Islet precursor cell (in vitro differentiated cells): Measurements from ENCODE around the gene KDF1.

ENCODE experiments used
- DNase-seq: peaks from one replicate; pipeline ENCODE4 v3.0.0-alpha.2; 2018

KDF1 gene

DNA sequence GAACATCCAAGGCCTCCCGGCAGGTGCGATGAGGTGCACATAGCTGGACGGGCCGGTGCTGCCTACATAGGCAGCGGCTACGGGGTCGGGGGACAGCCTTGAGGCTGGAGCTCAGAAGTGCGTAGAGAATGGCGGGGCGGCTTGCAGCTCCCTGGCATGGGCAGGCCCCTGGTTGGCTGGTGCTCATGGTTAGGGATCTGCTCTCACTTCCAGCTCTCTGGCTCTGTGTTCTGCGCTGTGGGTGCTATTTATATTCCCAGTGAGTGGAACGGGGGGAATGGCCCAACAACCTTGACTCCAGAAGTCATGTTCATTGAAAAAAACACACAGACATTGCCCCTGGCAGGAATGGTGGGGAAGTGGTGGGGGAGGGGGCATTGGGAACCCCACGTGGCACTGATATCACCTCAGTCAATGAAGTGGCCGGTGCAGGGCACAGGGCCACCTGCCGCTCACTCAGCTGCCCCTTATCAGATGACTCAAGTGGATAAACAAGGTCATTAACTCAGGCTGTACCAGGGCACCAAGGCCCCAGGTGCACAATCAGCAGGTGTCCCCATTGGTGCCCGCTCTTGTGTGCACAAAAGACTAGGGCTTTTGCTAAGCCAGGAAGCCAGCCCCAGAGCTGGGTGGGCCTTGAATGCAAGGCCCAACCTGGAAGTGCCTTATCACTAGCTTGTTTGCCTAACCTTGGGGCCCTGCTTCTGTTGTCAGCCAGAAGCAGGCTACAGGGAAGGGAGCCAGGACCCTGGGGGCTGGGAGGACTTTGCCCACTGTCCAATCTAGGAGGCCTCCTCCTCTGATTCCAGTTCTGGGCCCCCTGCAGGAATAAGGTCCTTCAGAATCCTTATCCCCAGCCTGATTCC is 46.3 kb downstream of the KDF1 start, which contains the start of gene NR0B2:
Gene NR0B2, minus strand, starts transcription at position 222 of the 866 bp plus-strand sequence. Its CDS starts 35 bp downstream, at position 187.
- no peak for DNase-seq

DNA sequence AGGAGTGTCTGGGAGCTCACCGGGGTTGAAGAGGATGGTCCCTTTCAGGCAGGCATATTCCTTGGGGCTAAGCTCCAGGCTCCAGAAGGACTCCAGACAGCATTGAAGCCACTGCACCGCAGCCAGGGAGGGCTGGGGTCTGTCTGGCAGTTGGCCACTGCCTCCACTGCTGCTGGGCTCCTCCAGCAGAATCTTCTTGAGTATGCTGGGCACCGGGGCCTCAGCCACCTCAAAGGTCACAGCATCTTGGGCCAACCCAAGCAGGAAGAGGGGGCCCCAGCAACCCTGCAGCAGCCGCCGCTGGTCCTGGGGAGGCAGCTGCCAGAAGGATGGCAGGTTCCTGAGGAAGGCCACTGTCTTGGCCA is 46.9 kb downstream of the KDF1 start:
- DNase-seq: no peak

- DNase-seq: no peak
Observed at GRCh38 chr1:26912147-26912490, 48.1 kb downstream of the KDF1 start.

GRCh38 chr1:26911399-26912146 is 48.7 kb downstream of the KDF1 start:
- DNase-seq: no peak

- no peak for DNase-seq
Observed at GRCh38 chr1:26910343-26911160, 49.7 kb downstream of the KDF1 start.

GRCh38 chr1:26909951-26910342 is 50.3 kb downstream of the KDF1 start:
- no peak for DNase-seq

DNA sequence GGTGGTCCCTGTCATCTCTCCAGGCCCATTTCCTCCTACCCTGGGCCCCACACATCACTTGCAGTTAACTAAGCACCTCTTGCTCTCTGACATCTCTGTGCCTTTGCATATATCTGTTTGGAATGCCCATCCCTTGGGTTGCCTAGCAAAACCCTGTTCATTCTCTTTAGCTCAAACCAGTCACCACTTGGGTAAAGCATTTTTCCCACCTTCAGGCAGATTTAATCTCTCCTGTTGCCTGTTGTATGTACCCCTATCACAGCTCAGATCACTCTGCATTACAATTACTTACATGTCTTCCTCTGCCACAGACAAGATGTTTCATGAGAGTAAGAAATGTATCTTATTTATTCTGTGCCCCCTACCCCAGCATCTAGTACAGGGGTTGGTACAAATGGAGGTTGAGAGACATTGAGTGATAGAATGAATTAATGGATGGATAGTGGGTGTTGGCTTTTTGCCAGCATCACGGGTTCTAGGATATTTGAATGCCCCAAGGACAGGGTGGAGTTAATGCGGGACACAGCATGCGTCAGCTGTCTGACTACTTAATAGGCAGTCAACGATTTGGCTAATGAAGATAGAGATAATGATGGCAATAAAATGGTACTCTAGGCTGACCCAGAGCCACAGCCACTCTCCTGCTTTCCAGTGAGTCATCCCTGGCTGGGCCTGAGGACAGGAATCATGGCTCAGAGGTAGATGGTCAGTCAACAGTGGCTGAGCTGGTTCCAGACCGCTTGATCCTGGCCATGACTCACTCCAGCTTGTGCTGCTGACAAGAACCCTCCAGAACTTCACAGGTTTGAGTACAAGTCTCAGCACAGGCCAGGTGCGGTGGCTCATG is 53.0 kb downstream of the KDF1 start:
- DNase-seq: peak; percentile 99

GRCh38 chr1:26900815-26901511 is 59.3 kb downstream of the KDF1 start:
- no peak for DNase-seq

DNA sequence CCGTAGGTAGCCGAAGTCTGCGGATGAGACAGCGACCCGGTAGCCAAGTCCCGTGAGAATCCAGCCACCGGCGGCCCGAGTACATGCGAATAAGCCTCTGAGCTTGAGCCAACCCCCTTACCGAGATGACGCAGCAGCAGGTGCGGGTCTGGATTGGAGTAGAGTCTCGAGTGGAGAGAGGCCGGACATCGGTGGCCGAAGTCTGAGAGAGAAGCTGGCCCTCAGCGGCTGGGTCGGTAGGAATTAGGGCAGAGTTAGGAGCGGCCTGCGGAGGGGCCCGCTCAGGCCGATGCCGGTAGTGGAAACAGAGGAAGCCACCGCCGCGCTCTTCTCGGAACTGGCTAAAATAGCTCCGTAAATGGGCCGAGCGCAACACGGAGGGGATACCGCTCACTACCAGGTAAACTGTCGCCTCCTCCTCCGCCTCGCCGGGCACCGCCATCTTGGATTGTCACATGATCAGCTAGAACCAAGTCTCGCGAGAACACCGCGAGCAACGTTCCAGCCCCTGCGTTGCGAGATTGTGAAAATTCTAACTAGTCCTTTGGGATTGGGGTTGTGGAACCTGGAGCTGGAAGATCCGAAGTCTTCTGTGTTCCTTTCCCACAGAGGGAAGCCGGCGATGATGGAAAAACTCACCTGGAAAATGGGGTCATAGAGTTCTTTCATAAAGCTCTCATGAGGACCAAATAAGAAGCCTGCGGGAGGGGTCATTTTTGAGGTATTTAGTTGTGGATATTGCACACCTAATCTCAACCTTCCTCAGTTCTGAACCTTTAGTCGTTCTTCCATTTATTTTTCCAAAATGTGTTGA is 60.1 kb downstream of the KDF1 start, which contains the start of gene GPATCH3:
Gene GPATCH3, minus strand, starts transcription at position 467 of the 814 bp plus-strand sequence. Its CDS starts 25 bp downstream, at position 442.
- peak; percentile 94 for DNase-seq
